Fibroblast of lung (primary cell): ENCODE data around the gene AGK. TPM values are rescaled to one million over a fixed set of nuclear protein-coding genes. Genes with fewer than 3 reads are reported as not detected.
"Not testable (repeated sequence)": the region's sequence is repeated elsewhere in the genome, so short reads cannot be mapped to it uniquely, and the experiment has no call there.

Experiments used
- DNase-seq, 2 donors: peaks; one replicate each; pipeline versions ENCODE4 v3.0.0 to v3.0.0-alpha.2; 2010; ENCODE audit warnings: low read depth in 2 of 2
- H2AFZ ChIP-seq: 2 replicates; pipeline ENCODE4 v1.5.1; 2012; ENCODE audit warnings: low read length, control low read depth, inconsistent platforms
- H3K27ac ChIP-seq: 2 replicates; pipeline ENCODE4 v1.5.1; 2011; ENCODE audit warnings: low read length, control low read depth; ENCODE audit not compliant: insufficient read depth
- H3K27me3 ChIP-seq: 2 replicates; pipeline ENCODE4 v1.5.1; 2011; ENCODE audit warnings: mild to moderate bottlenecking, low read length; ENCODE audit not compliant: control insufficient read depth, insufficient read depth
- H3K36me3 ChIP-seq: 2 replicates; pipeline ENCODE4 v1.5.1; 2011; ENCODE audit warnings: low read length; ENCODE audit not compliant: control insufficient read depth, insufficient read depth
- H3K4me1 ChIP-seq: 2 replicates; pipeline ENCODE4 v1.5.1; 2011; ENCODE audit warnings: low read length; ENCODE audit not compliant: control insufficient read depth, insufficient read depth; ENCODE audit errors: extremely low read depth
- H3K4me2 ChIP-seq: 2 replicates; pipeline ENCODE4 v1.5.1; 2011; ENCODE audit warnings: low read length, control low read depth; ENCODE audit not compliant: insufficient read depth; ENCODE audit errors: extremely low read depth
- H3K4me3 ChIP-seq, 4 experiments: fragments of 200-600 bp in 1 of 4; sonication (generic) in 1 of 4; replicated peaks in 1 of 4; 2 replicates each; pipeline ENCODE4 v1.5.1; 2011 to 2016; ENCODE audit warnings: low read length in 4 of 4, low read depth in 3 of 4, mild to moderate bottlenecking in 3 of 4, control low read depth in 2 of 4, inconsistent platforms in 1 of 4, mixed read lengths in 1 of 4; ENCODE audit not compliant: insufficient read depth in 1 of 4; ENCODE audit errors: control extremely low read depth in 1 of 4
- H3K79me2 ChIP-seq: 2 replicates; pipeline ENCODE4 v1.5.1; 2012; ENCODE audit warnings: mild to moderate bottlenecking, low read length, inconsistent platforms; ENCODE audit not compliant: control insufficient read depth, insufficient read depth
- H3K9ac ChIP-seq: 2 replicates; pipeline ENCODE4 v1.5.1; 2011; ENCODE audit warnings: mild to moderate bottlenecking, low read length, control low read depth; ENCODE audit not compliant: insufficient read depth
- H3K9me3 ChIP-seq: 2 replicates; pipeline ENCODE4 v1.5.1; 2012; ENCODE audit warnings: low read depth, low read length; ENCODE audit not compliant: control insufficient read depth, insufficient read depth
- H4K20me1 ChIP-seq: 2 replicates; pipeline ENCODE4 v1.5.1; 2011; ENCODE audit warnings: low read length; ENCODE audit not compliant: control insufficient read depth, insufficient read depth; ENCODE audit errors: extremely low read depth
- CTCF ChIP-seq, 2 donors: IDR thresholded peaks in 1 of 2; conservative IDR thresholded peaks in 1 of 2; 1 replicate in 1 of 2; 2 replicates in 1 of 2; pipeline ENCODE4 v1.5.1; 2011 to 2012; ENCODE audit warnings: low read length in 2 of 2, control low read depth in 1 of 2, inconsistent platforms in 1 of 2, low read depth in 1 of 2, mild to moderate bottlenecking in 1 of 2
- EZH2 ChIP-seq: IDR thresholded peaks from 2 replicates; pipeline ENCODE4 v1.5.1; 2012; ENCODE audit warnings: low read length, control low read depth, mild to moderate bottlenecking; ENCODE audit errors: missing control alignments
- polyA plus RNA-seq, 2 donors: library from polyadenylated mRNA; depleted of rRNA in 1 of 2; stranded (reverse) in 1 of 2; unstranded in 1 of 2; fragments of >200 nt; gene quantifications; 2 replicates each; pipeline ENCODE4 v1.2.1, GENCODE V29; 2011 to 2012; ENCODE audit warnings: missing spikeins in 1 of 2
- total RNA-seq: library from RNA; depleted of rRNA; stranded (reverse); fragments of >200 nt; gene quantifications from 2 replicates; pipeline ENCODE4 v1.2.1, GENCODE V29; 2014

Gene AGK
- total and polyA plus RNA-seq, 2 donors (not counting 1 experiment from before 2014, with no cell fraction given): 20.8 to 42.5 TPM

DNA sequence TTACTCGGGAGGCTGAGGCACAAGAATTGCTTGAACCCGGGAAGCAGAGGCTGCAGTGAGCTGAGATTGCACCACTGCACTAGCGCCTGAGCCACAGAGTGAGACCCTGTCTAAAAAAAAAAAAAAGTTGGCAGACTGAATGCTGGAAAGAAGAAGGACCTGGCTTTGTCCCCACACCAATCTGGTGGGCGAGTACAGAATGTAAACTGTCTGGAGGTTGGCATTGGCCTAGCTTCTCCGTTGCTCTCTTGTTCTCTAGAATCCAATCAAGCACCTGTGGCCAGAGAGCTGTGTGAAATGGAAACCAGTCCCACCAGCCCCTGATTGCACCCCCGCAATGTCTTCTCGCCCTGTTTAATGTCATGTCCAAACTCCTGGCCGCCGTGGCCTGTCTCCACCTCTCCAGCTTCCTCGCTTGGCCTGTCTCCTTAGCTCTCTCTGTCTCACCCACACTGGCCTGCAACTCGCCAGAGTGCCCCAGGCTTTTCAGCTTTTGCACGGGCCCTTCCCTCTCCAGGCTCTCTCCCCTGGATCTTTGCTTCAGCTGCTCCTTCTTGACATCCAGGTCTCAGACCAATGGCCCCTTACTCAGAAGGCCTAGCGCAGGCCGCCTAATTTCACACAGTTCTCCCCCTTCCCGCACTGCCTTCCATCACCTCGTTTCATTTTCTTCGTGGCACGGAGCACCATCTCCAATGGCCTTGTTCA lies 670 bp upstream of the AGK start:
- no peaks in the 10 kb centered on the region for H3K27me3 ChIP-seq
- H3K9ac ChIP-seq: peak overlapping the region; percentile 86
- no peaks in the 10 kb centered on the region for H4K20me1 ChIP-seq
- peak overlapping the region; percentile 58 to 88 (median 77) for H3K4me3 ChIP-seq
- H3K36me3 ChIP-seq: no peaks in the 10 kb centered on the region
- H3K4me1 ChIP-seq: no peaks in the 10 kb centered on the region
- DNase-seq: peak in 1 of 2 donors; percentile 3
- peak overlapping the region; percentile 74 for H3K27ac ChIP-seq
- H3K9me3 ChIP-seq: no peaks in the 10 kb centered on the region
- peak overlapping the region; percentile 89 for H2AFZ ChIP-seq
- peak overlapping the region; percentile 97 for H3K4me2 ChIP-seq
- no peak for TF ChIP-seq CTCF (conservative IDR thresholded peaks at IDR 0.05 in 1 of 2, IDR thresholded peaks at IDR 0.05 in 1 of 2; ENCODE audit: low read depth in 1 of 2, low read length in 2 of 2)
- TF ChIP-seq EZH2: no peak
- H3K79me2 ChIP-seq: peaks cover 4% of the 10 kb centered on the region

- peaks cover 4% of the 10 kb centered on the region for H3K79me2 ChIP-seq
- H3K4me2 ChIP-seq: peak overlapping the region; percentile 89
- no peaks in the 10 kb centered on the region for H3K36me3 ChIP-seq
- H3K9me3 ChIP-seq: no peaks in the 10 kb centered on the region
- H3K27me3 ChIP-seq: no peaks in the 10 kb centered on the region
- DNase-seq: peak in 1 of 2 donors; percentile 18
- peak overlapping the region; percentile 86 for H3K9ac ChIP-seq
- peak overlapping the region; percentile 73 to 88 (median 80) for H3K4me3 ChIP-seq
- peak overlapping the region; percentile 84 for H2AFZ ChIP-seq
- H3K27ac ChIP-seq: peak overlapping the region; percentile 74
- H4K20me1 ChIP-seq: no peaks in the 10 kb centered on the region
- TF ChIP-seq CTCF (conservative IDR thresholded peaks at IDR 0.05 in 1 of 2, IDR thresholded peaks at IDR 0.05 in 1 of 2; ENCODE audit: low read depth in 1 of 2, low read length in 2 of 2) (no peak), EZH2 (no peak)
- H3K4me1 ChIP-seq: no peaks in the 10 kb centered on the region
Observed at GRCh38 chr7:141551782-141552181, 572 bp downstream of the AGK start.

DNA sequence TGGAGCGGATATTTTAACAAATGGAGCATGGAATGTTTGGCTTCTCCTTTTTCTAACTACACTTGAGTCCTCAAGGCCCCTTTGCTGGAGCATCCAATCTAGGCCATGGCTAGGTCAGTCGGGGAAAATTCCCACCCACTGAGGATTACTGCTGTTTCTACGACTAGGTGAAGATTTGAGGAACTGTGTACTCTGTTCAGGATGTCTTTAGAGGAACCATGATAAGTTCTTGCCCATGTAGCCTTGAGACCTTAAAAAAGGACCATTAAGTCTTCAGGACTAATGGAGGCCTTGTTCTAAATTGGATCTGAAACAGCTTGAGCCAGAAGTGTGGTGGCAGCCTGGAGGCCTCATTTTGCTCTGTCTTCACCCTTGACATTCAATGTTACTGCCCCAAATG lies 6.2 kb downstream of the AGK start:
- H3K4me3 ChIP-seq: no peak overlapping the region
- H3K9me3 ChIP-seq: no peaks in the 10 kb centered on the region
- H3K79me2 ChIP-seq: peaks cover 3% of the 10 kb centered on the region
- H3K9ac ChIP-seq: no peak overlapping the region
- H3K27ac ChIP-seq: no peak overlapping the region
- no peaks in the 10 kb centered on the region for H3K36me3 ChIP-seq
- no peak overlapping the region for H3K4me2 ChIP-seq
- no peaks in the 10 kb centered on the region for H3K4me1 ChIP-seq
- no peak overlapping the region for H2AFZ ChIP-seq
- no peaks in the 10 kb centered on the region for H4K20me1 ChIP-seq
- TF ChIP-seq CTCF (conservative IDR thresholded peaks at IDR 0.05 in 1 of 2, IDR thresholded peaks at IDR 0.05 in 1 of 2; ENCODE audit: low read depth in 1 of 2, low read length in 2 of 2): no peak
- no peak for TF ChIP-seq EZH2
- no peak for DNase-seq
- H3K27me3 ChIP-seq: no peaks in the 10 kb centered on the region

- not testable (repeated sequence) for H3K36me3 ChIP-seq, H3K4me2 ChIP-seq, H3K27ac ChIP-seq
Observed at GRCh38 chr7:141557831-141558531, 6.8 kb downstream of the AGK start.

More at GRCh38 chr7:141557831-141558531, 6.8 kb downstream of the AGK start:
- H3K9ac ChIP-seq, H2AFZ ChIP-seq, H3K9me3 ChIP-seq, H3K4me3 ChIP-seq, H3K4me1 ChIP-seq, H4K20me1 ChIP-seq, H3K79me2 ChIP-seq, H3K27me3 ChIP-seq: not testable (repeated sequence)
- peak; percentile 72 to 83 for DNase-seq
